Heart left ventricle (tissue), 16 donors: ENCODE measurements around the gene RPRD1B. TPM values are rescaled to one million over a fixed set of nuclear protein-coding genes. Genes with fewer than 3 reads are reported as not detected.

Experiments
- ATAC-seq, 4 donors: fragments of 200-7000 bp; cut with Tn5 transposase; one replicate each; pipeline ENCODE4 v1.9.1; 2020 to 2022; ENCODE audit warnings: moderate library complexity in 4 of 4, mild to moderate bottlenecking in 3 of 4, moderate number of reproducible peaks in 1 of 4
- DNase-seq, 5 donors: peaks; one replicate each; pipeline ENCODE4 v3.0.0-alpha.2; 2020
- H3K27ac ChIP-seq, 12 donors: fragments of 200-600 bp; sonication (generic) in 4 of 12; one replicate each; pipeline versions ENCODE4 v1.5.0 to v1.8.0; 2016 to 2022; ENCODE audit warnings: mild to moderate bottlenecking in 2 of 12
- H3K27me3 ChIP-seq, 9 donors: fragments of 200-600 bp; sonication (generic) in 2 of 9; one replicate each; pipeline versions ENCODE4 v1.5.1 to v1.8.0; 2016 to 2022; ENCODE audit warnings: mild to moderate bottlenecking in 3 of 9
- H3K36me3 ChIP-seq, 9 donors: fragments of 200-600 bp; sonication (generic) in 2 of 9; one replicate each; pipeline versions ENCODE4 v1.5.0 to v1.8.0; 2018 to 2022; ENCODE audit warnings: mild to moderate bottlenecking in 2 of 9
- H3K4me1 ChIP-seq, 12 donors: fragments of 200-600 bp; sonication (generic) in 4 of 12; one replicate each; pipeline versions ENCODE4 v1.5.0 to v1.8.0; 2016 to 2022; ENCODE audit warnings: mild to moderate bottlenecking in 3 of 12
- H3K4me3 ChIP-seq, 12 donors: fragments of 200-600 bp; sonication (generic) in 4 of 12; one replicate each; pipeline versions ENCODE4 v1.5.0 to v1.8.0; 2017 to 2022; ENCODE audit warnings: mild to moderate bottlenecking in 9 of 12, moderate library complexity in 4 of 12
- H3K9me3 ChIP-seq, 12 donors: fragments of 200-600 bp; sonication (generic) in 4 of 12; one replicate each; pipeline versions ENCODE4 v1.5.0 to v1.8.0; 2016 to 2022; ENCODE audit warnings: mild to moderate bottlenecking in 1 of 12
- POLR2A ChIP-seq, 2 donors: fragments of 450-650 bp; IDR thresholded peaks; one replicate each; pipeline ENCODE4 v1.6.1; 2017; ENCODE audit warnings: antibody characterized with exemption in 2 of 2, mild to moderate bottlenecking in 2 of 2, moderate library complexity in 2 of 2
- WGBS, 4 donors: extraction: QIAGEN DNeasy Blood & Tissue Kit in 2 of 4; methylation state at CpG; one replicate each; pipeline versions ENCODE4 v1.1.5 to v1.1.7; 2013 to 2018; 5-methylcytosine and 5-hydroxymethylcytosine counted together
- intact Hi-C, 10 donors: fragments of 100-400 bp; cut with DNase I; formaldehyde crosslinking; loops; one replicate each; pipeline versions ENCODE4 v1.11.1 to v1.14.2; 2022
- polyA plus RNA-seq, 2 donors: library from polyadenylated mRNA; stranded (reverse); fragments of 200-250 nt; gene quantifications; one replicate each; pipeline ENCODE4 v1.2.3, GENCODE V29; 2013
- total RNA-seq, 9 donors: library from RNA; depleted of rRNA in 2 of 9; stranded (reverse); fragments of >200 nt in 2 of 9; fragmentation: NEBNext Ultra II Directional in 3 of 9; extraction: Animal tissue kit (Norgen Biotek cat#: 25700) in 3 of 9; gene quantifications; one replicate each; pipeline versions ENCODE4 v1.1.0 to v1.2.4, GENCODE V29; 2016 to 2023
- TF ChIP-seq, protein P1 (sequence below), 12 donors: fragments of 200-600 bp; sonication (generic) in 4 of 12; IDR thresholded peaks; one replicate each; pipeline versions ENCODE4 v1.5.0 to v1.8.0; 2018 to 2022; ENCODE audit warnings: antibody characterized with exemption in 12 of 12, mild to moderate bottlenecking in 5 of 12
- donor health status: ischemic (EF 13 %, LVEDD 7.1; RV severe dilation, severe dysfunction).
- donor health status: healthy with polysubstance abuse.
- donor health status: DM: no; HTN: yes; CAD: no.
- donor health status: DM: no; HTN: no; CAD: no.
- donor health status: ischemic (EF 25% LVEDD 6.9; RV normal size, moderate dysfunction).
- donor health status: ischemic (EF 25% LVEDD 5.7; RV mildly dilated, moderate dysfunction).
- donor health status: healthy.
- donor health status: DM: yes; HTN: yes; CAD: no.
- donor health status: ischemic (EF 35%, LVEDD 5.7; RV mildly dilated, moderate dysfunction).
- donor health status: nonischemic (EF 11% LVEDD 7.7; RV severe dilation, severe dysfunction).
- donor health status: DM: yes; HTN: yes; CAD: no.
- donor health status: PGD.
- donor health status: ischemic (EF 29% LVEDD 5.4; RV normal size, mild dysfunction).
- donor health status: nonischemic (EF 23%, LVEDD 6.1; RV moderate dilation, normal function).

The RPRD1B gene
- total and polyA plus RNA-seq, 11 donors = 9.1 to 60.2 (median 41.8) TPM

DNA sequence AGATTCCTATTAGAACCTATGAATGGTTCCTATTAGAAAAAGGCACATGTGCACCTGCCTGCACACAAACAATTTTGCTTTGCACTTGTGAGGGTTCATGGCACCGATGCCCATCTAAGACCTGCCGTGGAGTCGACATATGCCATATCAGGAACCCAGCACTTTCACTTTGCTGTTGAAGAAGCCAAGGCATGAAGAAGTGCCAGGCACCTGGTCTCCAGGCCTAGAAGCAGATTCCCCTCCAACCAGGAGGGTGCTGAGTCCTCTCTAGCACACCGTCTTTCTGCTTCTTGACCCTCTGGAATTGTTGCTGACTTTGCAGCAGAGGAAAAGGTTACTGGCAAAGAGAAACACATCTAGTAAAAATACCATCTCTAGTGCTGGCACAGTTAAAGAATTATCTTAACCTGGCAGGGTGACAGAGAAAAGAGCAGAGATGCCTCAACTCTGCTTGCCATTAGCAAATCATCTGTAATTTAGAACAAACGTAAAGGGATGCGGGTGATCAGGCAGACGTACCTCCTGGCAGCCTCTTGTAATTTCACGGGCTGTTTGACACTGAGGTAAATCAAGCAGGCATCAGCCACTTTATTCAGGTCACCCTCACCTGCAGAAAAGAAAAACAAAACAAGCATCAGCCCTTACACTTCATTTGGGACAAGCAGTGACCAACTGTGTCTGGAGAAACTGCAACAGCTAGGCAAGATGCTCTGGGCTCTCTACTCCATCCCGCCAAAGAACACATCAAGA, 37.5 kb upstream of the RPRD1B start:
- 64 to 75% (median 66%) methylated on average over 9 of the region's 9 CpGs for WGBS, 4 donors
- intact Hi-C loops = loop anchor here in 7 of 10 donors (5.0 to 10.0 kb wide), 6 partner anchors 151 to 434 kb away; no protein-coding TSS in a partner anchor
- no peak for TF ChIP-seq POLR2A (IDR thresholded peaks at IDR 0.05)
- TF ChIP-seq, protein P1, sequence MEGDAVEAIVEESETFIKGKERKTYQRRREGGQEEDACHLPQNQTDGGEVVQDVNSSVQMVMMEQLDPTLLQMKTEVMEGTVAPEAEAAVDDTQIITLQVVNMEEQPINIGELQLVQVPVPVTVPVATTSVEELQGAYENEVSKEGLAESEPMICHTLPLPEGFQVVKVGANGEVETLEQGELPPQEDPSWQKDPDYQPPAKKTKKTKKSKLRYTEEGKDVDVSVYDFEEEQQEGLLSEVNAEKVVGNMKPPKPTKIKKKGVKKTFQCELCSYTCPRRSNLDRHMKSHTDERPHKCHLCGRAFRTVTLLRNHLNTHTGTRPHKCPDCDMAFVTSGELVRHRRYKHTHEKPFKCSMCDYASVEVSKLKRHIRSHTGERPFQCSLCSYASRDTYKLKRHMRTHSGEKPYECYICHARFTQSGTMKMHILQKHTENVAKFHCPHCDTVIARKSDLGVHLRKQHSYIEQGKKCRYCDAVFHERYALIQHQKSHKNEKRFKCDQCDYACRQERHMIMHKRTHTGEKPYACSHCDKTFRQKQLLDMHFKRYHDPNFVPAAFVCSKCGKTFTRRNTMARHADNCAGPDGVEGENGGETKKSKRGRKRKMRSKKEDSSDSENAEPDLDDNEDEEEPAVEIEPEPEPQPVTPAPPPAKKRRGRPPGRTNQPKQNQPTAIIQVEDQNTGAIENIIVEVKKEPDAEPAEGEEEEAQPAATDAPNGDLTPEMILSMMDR (IDR thresholded peaks at IDR 0.05) = no peak
- Histone ChIP-seq H3K27me3 (no peaks in the 10 kb centered on the region), H3K9me3 (no peaks in the 10 kb centered on the region), H3K36me3 (peaks cover 0 to 77% (median 73%) of the 10 kb centered on the region in 9 donors), H3K27ac (peak overlapping the region in 1 of 12 donors; percentile 33), H3K4me1 (peaks cover 0 to 42% (median 18%) of the 10 kb centered on the region in 12 donors), H3K4me3 (no peak overlapping the region)
- DNase-seq = no peak
- no peak for ATAC-seq

DNA sequence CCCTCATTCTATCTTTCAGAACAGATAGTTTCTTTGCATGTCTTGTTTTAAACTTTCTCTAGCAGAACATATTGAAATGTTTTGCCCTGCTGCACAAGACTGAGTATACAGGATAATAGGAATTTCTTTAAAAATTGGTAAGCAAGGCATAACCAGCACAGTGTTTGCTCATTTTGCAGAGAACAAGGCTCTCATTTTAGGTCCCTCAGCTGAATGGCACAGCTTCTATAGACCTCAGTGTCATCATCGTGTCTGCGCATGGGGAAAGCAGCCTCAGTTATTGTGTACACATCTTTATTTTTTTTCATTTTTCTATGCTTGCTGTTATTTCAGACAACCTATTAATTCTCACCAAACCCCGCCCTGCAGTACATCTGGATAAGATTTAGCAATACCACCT, 36.0 kb upstream of the RPRD1B start:
- H3K36me3 ChIP-seq = peaks cover 0 to 92% (median 88%) of the 10 kb centered on the region in 9 donors
- DNase-seq (no peak), ATAC-seq (no peak)
- TF ChIP-seq, protein P1 (IDR thresholded peaks at IDR 0.05) = no peak
- no peak for TF ChIP-seq POLR2A (IDR thresholded peaks at IDR 0.05)
- no peak overlapping the region for H3K27ac ChIP-seq
- H3K9me3 ChIP-seq = no peaks in the 10 kb centered on the region
- H3K4me1 ChIP-seq = peaks cover 0 to 32% (median 9%) of the 10 kb centered on the region in 12 donors
- no peaks in the 10 kb centered on the region for H3K27me3 ChIP-seq
- H3K4me3 ChIP-seq = no peak overlapping the region
- 92 to 98% (median 95%) methylated on average over 3 of the region's 3 CpGs for WGBS, 4 donors
- intact Hi-C loops = loop anchor here in 7 of 10 donors (5.0 to 10.0 kb wide), 6 partner anchors 153 to 435 kb away; no protein-coding TSS in a partner anchor

DNA sequence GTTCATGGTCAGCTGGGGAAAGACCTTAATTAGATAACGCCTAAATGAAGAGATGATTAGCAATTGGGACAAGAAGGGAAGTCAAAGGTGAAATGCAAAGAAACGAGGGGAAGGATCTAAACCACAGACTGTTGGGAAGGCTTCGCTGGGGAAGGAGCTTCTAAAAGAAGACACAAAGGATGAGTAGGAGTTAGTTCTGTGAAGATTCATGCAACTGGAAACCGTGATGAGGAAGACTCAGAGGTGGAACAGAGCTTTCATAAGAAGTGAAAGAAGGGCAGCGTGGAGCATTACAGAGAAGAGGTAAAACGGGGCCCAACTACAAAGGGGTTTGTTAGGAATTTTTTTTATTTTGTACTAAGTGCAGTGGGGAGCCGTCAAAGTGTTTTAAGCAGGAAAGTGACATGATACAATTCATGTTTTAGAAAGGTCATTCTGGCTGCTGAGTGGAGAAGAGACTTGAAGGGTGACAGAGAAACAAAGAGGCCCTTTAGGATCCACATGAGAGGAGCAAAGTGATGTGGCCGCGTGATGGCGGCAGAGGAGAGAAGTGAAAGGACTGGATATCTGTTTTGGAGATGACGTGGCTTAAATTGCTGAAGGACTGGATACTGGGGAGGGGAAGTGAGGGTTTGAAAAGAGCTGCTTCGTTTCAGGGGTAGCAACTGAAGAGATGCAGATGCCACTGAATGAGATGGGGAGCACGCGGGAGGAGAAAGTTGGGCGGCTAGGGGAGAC, 33.9 kb upstream of the RPRD1B start:
- no peak for ATAC-seq
- Histone ChIP-seq H3K27me3 (no peaks in the 10 kb centered on the region), H3K36me3 (peaks cover 0 to 100% (median 98%) of the 10 kb centered on the region in 9 donors), H3K27ac (no peak overlapping the region), H3K4me3 (no peak overlapping the region), H3K4me1 (peaks cover 0 to 19% (median 5%) of the 10 kb centered on the region in 12 donors), H3K9me3 (no peaks in the 10 kb centered on the region)
- 87 to 90% (median 89%) methylated on average over 15 of the region's 15 CpGs for WGBS, 4 donors
- no peak for TF ChIP-seq POLR2A (IDR thresholded peaks at IDR 0.05)
- TF ChIP-seq, protein P1 (IDR thresholded peaks at IDR 0.05) = no peak
- intact Hi-C loops = loop anchor here in 7 of 10 donors (5.0 to 10.0 kb wide), 6 partner anchors 155 to 437 kb away; no protein-coding TSS in a partner anchor
- DNase-seq = no peak

DNA sequence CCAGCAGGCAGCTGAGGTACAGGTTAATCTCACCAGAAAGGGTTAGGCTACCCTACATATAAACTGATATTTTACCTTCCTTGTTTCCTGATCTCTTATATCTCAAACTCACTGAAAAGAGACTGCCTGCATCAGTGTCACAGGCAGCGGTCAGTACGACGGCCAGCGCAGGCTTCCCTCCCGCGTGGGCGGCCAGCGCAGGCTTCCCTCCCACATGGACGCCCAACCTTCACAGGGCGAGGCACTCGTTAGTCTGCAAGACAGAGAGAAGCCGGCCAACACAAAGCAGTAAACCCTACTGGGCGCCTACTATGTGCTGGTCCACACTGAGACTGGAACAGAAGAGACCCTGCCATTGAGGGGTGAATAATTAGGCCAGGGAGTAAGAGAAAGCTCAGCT, 33.3 kb upstream of the RPRD1B start:
- Histone ChIP-seq H3K27ac (no peak overlapping the region), H3K36me3 (peaks cover 0 to 100% (median 97%) of the 10 kb centered on the region in 9 donors), H3K9me3 (no peaks in the 10 kb centered on the region), H3K27me3 (no peaks in the 10 kb centered on the region), H3K4me3 (no peak overlapping the region), H3K4me1 (peaks cover 0 to 16% (median 5%) of the 10 kb centered on the region in 12 donors)
- intact Hi-C loops = no loop called here
- no peak for DNase-seq
- 90 to 94% (median 92%) methylated on average over 12 to 13 of the region's 13 CpGs for WGBS, 4 donors
- ATAC-seq = peak in 1 of 4 donors; percentile 15
- TF ChIP-seq, protein P1 (IDR thresholded peaks at IDR 0.05) = no peak
- TF ChIP-seq POLR2A (IDR thresholded peaks at IDR 0.05) = no peak
